Ovary (tissue), 3 donors: ENCODE measurements around the gene CROCC.
"Not testable (repeated sequence)": the region's sequence is repeated elsewhere in the genome, so short reads cannot be mapped to it uniquely, and the experiment has no call there.

Experiments used
- CTCF ChIP-seq, 3 donors: fragments of 450-650 bp in 2 of 3; fragments of 200-600 bp in 1 of 3; IDR thresholded peaks; one replicate each; pipeline versions ENCODE4 v1.5.1 to v1.8.0; 2016 to 2022; ENCODE audit warnings: antibody characterized with exemption in 3 of 3, mild to moderate bottlenecking in 1 of 3
- EP300 ChIP-seq: sonication (generic); formaldehyde crosslinking; IDR thresholded peaks from one replicate; pipeline ENCODE4 v1.6.1; 2017; ENCODE audit warnings: antibody characterized with exemption
- POLR2A ChIP-seq: fragments of 450-650 bp; IDR thresholded peaks from one replicate; pipeline ENCODE4 v1.6.1; 2017; ENCODE audit warnings: antibody characterized with exemption, mild to moderate bottlenecking, moderate library complexity
- donor health status: DM: no; HTN: no; CAD: no.

GRCh38 chr1:16949026-16949425, 27.3 kb downstream of the CROCC start:
- TF ChIP-seq CTCF (IDR thresholded peaks at IDR 0.05); POLR2A; EP300: not testable (repeated sequence)
